NCI-H187 (cell line): Measurements from ENCODE around the gene RAP1GAP.
"Not testable (repeated sequence)": the region's sequence is repeated elsewhere in the genome, so short reads cannot be mapped to it uniquely, and the experiment has no call there.

Experiments used
- DNase-seq, 2 experiments: peaks; one replicate each; lab custom pipeline; 2025; lab: John Stamatoyannopoulos, UW

Gene RAP1GAP

GRCh38 chr1:21644348-21644747 lies 24.8 kb downstream of the RAP1GAP start:
- no peak for DNase-seq

- DNase-seq: no peak
Observed at GRCh38 chr1:21643624-21644023, 25.5 kb downstream of the RAP1GAP start.

GRCh38 chr1:21641967-21642739 lies 27.0 kb downstream of the RAP1GAP start:
- DNase-seq: no peak

GRCh38 chr1:21641537-21641936 lies 27.6 kb downstream of the RAP1GAP start:
- DNase-seq: no peak

- DNase-seq: no peak
Observed at GRCh38 chr1:21641076-21641475, 28.1 kb downstream of the RAP1GAP start.

GRCh38 chr1:21640653-21641052 lies 28.5 kb downstream of the RAP1GAP start:
- DNase-seq: no peak

- no peak for DNase-seq
Observed at GRCh38 chr1:21639594-21640041, 29.5 kb downstream of the RAP1GAP start.

GRCh38 chr1:21638531-21639341 lies 30.4 kb downstream of the RAP1GAP start:
- no peak for DNase-seq

GRCh38 chr1:21637514-21637913 lies 31.6 kb downstream of the RAP1GAP start:
- no peak for DNase-seq

GRCh38 chr1:21636029-21636428 lies 33.1 kb downstream of the RAP1GAP start:
- no peak for DNase-seq

- no peak for DNase-seq
Observed at GRCh38 chr1:21634806-21635535, 34.2 kb downstream of the RAP1GAP start.

- DNase-seq: no peak
Observed at GRCh38 chr1:21633992-21634805, 35.0 kb downstream of the RAP1GAP start.

GRCh38 chr1:21633141-21633755 lies 35.9 kb downstream of the RAP1GAP start:
- no peak for DNase-seq

GRCh38 chr1:21631944-21632887 lies 36.9 kb downstream of the RAP1GAP start:
- DNase-seq: no peak

GRCh38 chr1:21631590-21631943 lies 37.6 kb downstream of the RAP1GAP start:
- DNase-seq: not testable (repeated sequence)

GRCh38 chr1:21630571-21631343 lies 38.4 kb downstream of the RAP1GAP start:
- DNase-seq: no peak

- no peak for DNase-seq
Observed at GRCh38 chr1:21629971-21630370, 39.2 kb downstream of the RAP1GAP start.

- DNase-seq: no peak
Observed at GRCh38 chr1:21628798-21629393, 40.3 kb downstream of the RAP1GAP start.

- DNase-seq: no peak
Observed at GRCh38 chr1:21626921-21627339, 42.2 kb downstream of the RAP1GAP start.
